ENCODE results near the gene PITRM1.

PITRM1 gene

DNA sequence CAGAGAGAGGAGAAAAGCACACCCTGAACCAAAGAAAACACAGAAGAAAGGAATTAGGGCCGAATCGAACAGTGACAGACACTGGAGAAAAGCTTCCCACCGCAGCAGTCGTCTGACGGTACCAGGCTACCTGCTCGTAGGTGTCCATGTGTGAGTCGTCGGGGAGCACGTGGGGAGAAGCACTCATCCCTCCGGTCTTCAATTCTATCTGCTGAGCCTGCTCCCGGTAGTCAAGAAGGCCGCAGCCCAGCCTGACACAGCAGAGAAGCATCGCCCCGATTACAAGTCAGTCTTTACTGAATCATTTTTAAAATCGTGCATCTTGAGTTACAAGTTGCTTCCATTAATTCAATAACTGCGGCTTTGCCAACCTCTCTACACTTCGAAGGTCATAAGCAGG, 24.5 kb downstream of the PITRM1 start:
- no peak overlapping the region for H3K9ac ChIP-seq (ENCODE audit: low read depth, low read length)
- no peaks in the 10 kb centered on the region for H3K79me2 ChIP-seq (ENCODE audit: insufficient read depth, low read length)
- DNase-seq: no peak
- no peak overlapping the region for H3K4me3 ChIP-seq (ENCODE audit: low read depth in 1 of 2, low read length in 2 of 2)
- no peaks in the 10 kb centered on the region for H3K27me3 ChIP-seq (ENCODE audit: insufficient read depth, low read length, poor library complexity)
- H3K4me1 ChIP-seq (ENCODE audit: insufficient read depth, low read length): no peaks in the 10 kb centered on the region
- H3K36me3 ChIP-seq (ENCODE audit: insufficient read depth, low read length): peaks cover 79% of the 10 kb centered on the region
- no peak overlapping the region for H2AFZ ChIP-seq (ENCODE audit: low read depth, low read length)
- H3K9me3 ChIP-seq (ENCODE audit: insufficient read depth, low read length, severe bottlenecking): no peaks in the 10 kb centered on the region
- H3K4me2 ChIP-seq (ENCODE audit: insufficient read depth, low read length): no peak overlapping the region
- no peak overlapping the region for H3K27ac ChIP-seq (ENCODE audit: low read length)
- no peak for ATAC-seq (ENCODE audit: insufficient read depth, low read depth)
- H4K20me1 ChIP-seq (ENCODE audit: insufficient read depth, low read length): 0 out of 2 replicates have a peak, but pooled peaks cover 2% of the 10 kb centered on the region
- TF ChIP-seq, protein P1, sequence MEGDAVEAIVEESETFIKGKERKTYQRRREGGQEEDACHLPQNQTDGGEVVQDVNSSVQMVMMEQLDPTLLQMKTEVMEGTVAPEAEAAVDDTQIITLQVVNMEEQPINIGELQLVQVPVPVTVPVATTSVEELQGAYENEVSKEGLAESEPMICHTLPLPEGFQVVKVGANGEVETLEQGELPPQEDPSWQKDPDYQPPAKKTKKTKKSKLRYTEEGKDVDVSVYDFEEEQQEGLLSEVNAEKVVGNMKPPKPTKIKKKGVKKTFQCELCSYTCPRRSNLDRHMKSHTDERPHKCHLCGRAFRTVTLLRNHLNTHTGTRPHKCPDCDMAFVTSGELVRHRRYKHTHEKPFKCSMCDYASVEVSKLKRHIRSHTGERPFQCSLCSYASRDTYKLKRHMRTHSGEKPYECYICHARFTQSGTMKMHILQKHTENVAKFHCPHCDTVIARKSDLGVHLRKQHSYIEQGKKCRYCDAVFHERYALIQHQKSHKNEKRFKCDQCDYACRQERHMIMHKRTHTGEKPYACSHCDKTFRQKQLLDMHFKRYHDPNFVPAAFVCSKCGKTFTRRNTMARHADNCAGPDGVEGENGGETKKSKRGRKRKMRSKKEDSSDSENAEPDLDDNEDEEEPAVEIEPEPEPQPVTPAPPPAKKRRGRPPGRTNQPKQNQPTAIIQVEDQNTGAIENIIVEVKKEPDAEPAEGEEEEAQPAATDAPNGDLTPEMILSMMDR (IDR thresholded peaks at IDR 0.05; ENCODE audit: borderline replicate concordance, extremely low read depth, low read length, poor library complexity, severe bottlenecking): no peak
- no peak for TF ChIP-seq EZH2 (IDR thresholded peaks at IDR 0.05; ENCODE audit: borderline replicate concordance, low read depth, low read length, severe bottlenecking)

DNA sequence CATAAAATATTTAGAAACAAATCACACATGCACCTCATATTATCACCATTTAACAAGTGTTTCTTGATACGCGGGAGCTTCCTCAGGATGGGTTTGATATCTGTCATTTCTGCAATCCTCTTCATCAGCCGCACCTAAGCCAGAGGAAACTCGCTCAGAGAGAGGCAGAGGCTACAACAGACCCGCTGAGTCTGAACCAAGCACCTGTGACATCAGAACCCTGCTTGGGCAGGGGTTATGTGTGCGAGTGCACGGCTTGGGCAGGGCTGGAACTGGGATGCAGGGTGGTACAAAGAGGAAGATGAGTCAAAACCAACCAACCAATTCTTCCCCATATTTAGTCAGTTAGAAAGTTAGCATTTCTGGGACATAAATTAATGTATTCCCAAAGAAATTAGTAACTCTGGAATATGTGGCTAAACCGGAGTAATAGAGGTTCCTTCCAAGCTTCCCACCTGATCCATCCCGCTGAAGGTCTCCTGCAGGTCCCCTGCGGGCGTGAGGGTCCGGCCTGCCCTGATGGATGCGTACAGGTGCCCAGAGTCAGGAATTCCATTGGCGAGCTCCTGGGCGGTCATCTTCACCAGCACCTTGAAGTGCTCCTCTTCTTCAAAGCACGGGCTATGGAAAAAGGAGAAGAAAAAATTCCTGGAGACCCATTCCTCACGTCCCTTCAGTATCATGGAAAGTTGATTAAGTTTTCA, 25.3 kb downstream of the PITRM1 start:
- Histone ChIP-seq H3K9me3 (ENCODE audit: insufficient read depth, low read length, severe bottlenecking) (no peaks in the 10 kb centered on the region), H3K4me3 (ENCODE audit: low read depth in 1 of 2, low read length in 2 of 2) (no peak overlapping the region), H3K27ac (ENCODE audit: low read length) (no peak overlapping the region), H4K20me1 (ENCODE audit: insufficient read depth, low read length) (0 out of 2 replicates have a peak, but pooled peaks cover 2% of the 10 kb centered on the region), H3K36me3 (ENCODE audit: insufficient read depth, low read length) (peaks cover 79% of the 10 kb centered on the region), H3K27me3 (ENCODE audit: insufficient read depth, low read length, poor library complexity) (no peaks in the 10 kb centered on the region), H2AFZ (ENCODE audit: low read depth, low read length) (no peak overlapping the region), H3K9ac (ENCODE audit: low read depth, low read length) (no peak overlapping the region), H3K4me2 (ENCODE audit: insufficient read depth, low read length) (no peak overlapping the region), H3K4me1 (ENCODE audit: insufficient read depth, low read length) (no peaks in the 10 kb centered on the region), H3K79me2 (ENCODE audit: insufficient read depth, low read length) (no peaks in the 10 kb centered on the region)
- DNase-seq (no peak), ATAC-seq (ENCODE audit: insufficient read depth, low read depth) (no peak)
- TF ChIP-seq EZH2 (IDR thresholded peaks at IDR 0.05; ENCODE audit: borderline replicate concordance, low read depth, low read length, severe bottlenecking): no peak
- TF ChIP-seq, protein P1 (IDR thresholded peaks at IDR 0.05; ENCODE audit: borderline replicate concordance, extremely low read depth, low read length, poor library complexity, severe bottlenecking): no peak

DNA sequence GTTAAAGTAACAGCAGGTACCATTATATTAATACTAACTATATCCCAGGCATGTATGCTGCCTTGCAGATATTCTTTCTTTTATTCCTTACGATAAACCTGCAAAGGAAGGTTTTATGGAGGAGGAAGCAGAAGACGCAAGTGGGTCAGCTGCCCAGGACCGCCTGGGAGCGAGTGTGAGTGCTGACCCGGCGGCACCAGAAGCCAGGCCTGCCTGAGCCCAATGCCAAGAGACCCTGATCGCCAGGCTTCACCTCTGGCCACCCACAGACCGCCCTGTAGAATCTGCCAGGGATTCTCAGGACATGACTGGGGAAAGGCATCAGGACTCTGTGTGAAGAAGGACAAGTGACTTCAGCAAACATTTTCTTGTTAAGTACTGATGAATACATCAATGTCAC, 26.3 kb downstream of the PITRM1 start:
- no peak overlapping the region for H3K4me3 ChIP-seq (ENCODE audit: low read depth in 1 of 2, low read length in 2 of 2)
- H3K4me2 ChIP-seq (ENCODE audit: insufficient read depth, low read length): no peak overlapping the region
- DNase-seq (no peak), ATAC-seq (ENCODE audit: insufficient read depth, low read depth) (no peak)
- 0 out of 2 replicates have a peak, but pooled peaks cover 2% of the 10 kb centered on the region for H4K20me1 ChIP-seq (ENCODE audit: insufficient read depth, low read length)
- no peaks in the 10 kb centered on the region for H3K27me3 ChIP-seq (ENCODE audit: insufficient read depth, low read length, poor library complexity)
- H3K36me3 ChIP-seq (ENCODE audit: insufficient read depth, low read length): peaks cover 87% of the 10 kb centered on the region
- no peaks in the 10 kb centered on the region for H3K79me2 ChIP-seq (ENCODE audit: insufficient read depth, low read length)
- no peak overlapping the region for H2AFZ ChIP-seq (ENCODE audit: low read depth, low read length)
- no peak overlapping the region for H3K27ac ChIP-seq (ENCODE audit: low read length)
- H3K9ac ChIP-seq (ENCODE audit: low read depth, low read length): no peak overlapping the region
- no peaks in the 10 kb centered on the region for H3K9me3 ChIP-seq (ENCODE audit: insufficient read depth, low read length, severe bottlenecking)
- no peak for TF ChIP-seq EZH2 (IDR thresholded peaks at IDR 0.05; ENCODE audit: borderline replicate concordance, low read depth, low read length, severe bottlenecking)
- TF ChIP-seq, protein P1 (IDR thresholded peaks at IDR 0.05; ENCODE audit: borderline replicate concordance, extremely low read depth, low read length, poor library complexity, severe bottlenecking): no peak
- H3K4me1 ChIP-seq (ENCODE audit: insufficient read depth, low read length): no peaks in the 10 kb centered on the region

All from DND-41 (cell line).